Activated B cell treated with CpG ODN at 0.5 μM for 24 hours (primary cell): ENCODE data around the gene TECTA. TPM values are rescaled to one million over a fixed set of nuclear protein-coding genes. Genes with fewer than 3 reads are reported as not detected.
"Not testable (repeated sequence)": the region's sequence is repeated elsewhere in the genome, so short reads cannot be mapped to it uniquely, and the experiment has no call there.

Source experiments
- ATAC-seq: fragments of 200-7000 bp; cut with Tn5 transposase; one replicate; pipeline ENCODE4 v1.10.0; 2021; ENCODE audit warnings: low read depth, mild to moderate bottlenecking, moderate library complexity
- CTCF ChIA-PET: fragments of 350-600 bp; sonication (Branson Sonifier 250); formaldehyde crosslinking; loops from one replicate; lab custom pipeline; 2021; ENCODE audit warnings: antibody characterized with exemption; lab: Charles Lee
- POLR2A ChIA-PET: fragments of 350-600 bp; sonication (Branson Sonifier 250); formaldehyde crosslinking; loops from one replicate; lab custom pipeline; 2021; ENCODE audit warnings: antibody characterized with exemption; lab: Charles Lee
- DNase-seq: peaks from one replicate; pipeline ENCODE4 v3.0.0; 2022
- H3K27ac Mint-ChIP-seq: one replicate; pipeline ENCODE4 v1.8.0; 2020; ENCODE audit warnings: mixed read lengths
- H3K27me3 Mint-ChIP-seq: one replicate; pipeline ENCODE4 v1.8.0; 2021; ENCODE audit warnings: mixed read lengths
- H3K36me3 Mint-ChIP-seq: one replicate; pipeline ENCODE4 v1.8.0; 2021; ENCODE audit warnings: low read depth, mixed read lengths
- H3K4me1 Mint-ChIP-seq: one replicate; pipeline ENCODE4 v1.8.0; 2021; ENCODE audit warnings: mixed read lengths
- H3K4me3 Mint-ChIP-seq: one replicate; pipeline ENCODE4 v1.8.0; 2020; ENCODE audit warnings: mild to moderate bottlenecking, mixed read lengths
- H3K9me3 Mint-ChIP-seq: one replicate; pipeline ENCODE4 v1.8.0; 2020; ENCODE audit warnings: mixed read lengths
- intact Hi-C: fragments of 100-400 bp; cut with micrococcal nuclease; formaldehyde crosslinking; loops from one replicate; pipeline ENCODE4 v1.15.1; 2024
- total RNA-seq: library from RNA; stranded (reverse); gene quantifications from 2 replicates; pipeline ENCODE4 v1.2.3, GENCODE V29; 2022
- TF ChIP-seq, protein P1 (sequence below): fragments of 200-600 bp; IDR thresholded peaks from one replicate; pipeline ENCODE4 v1.8.0; 2022; ENCODE audit warnings: antibody characterized with exemption, mild to moderate bottlenecking

The TECTA gene
- total RNA-seq, 1 donor from 2014 or later = 0.24 TPM

DNA sequence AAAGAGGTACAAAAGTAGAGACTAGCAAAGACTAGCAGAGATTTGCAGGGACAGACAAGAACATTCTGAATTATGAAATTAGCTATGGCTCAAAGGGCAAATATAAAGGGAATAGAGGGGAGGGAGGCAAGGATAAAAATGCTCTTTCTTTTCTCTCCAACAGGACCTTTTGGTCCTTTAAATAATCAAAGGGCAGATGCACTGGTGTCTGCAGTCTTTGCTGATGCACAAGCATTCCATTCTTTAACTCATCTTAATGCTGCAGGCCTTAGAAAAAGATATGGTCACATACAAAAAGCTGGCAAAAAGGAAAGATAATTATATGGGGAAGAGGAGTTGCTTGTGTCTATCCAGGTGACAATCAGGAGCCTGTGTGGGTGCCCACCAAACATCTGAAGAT, 137.9 kb downstream of the TECTA start:
- Mint-ChIP-seq H3K4me1 (peaks cover 26% of the 10 kb centered on the region), H3K4me3 (no peak overlapping the region), H3K27ac (no peak overlapping the region), H3K9me3 (no peaks in the 10 kb centered on the region), H3K27me3 (peaks cover 2% of the 10 kb centered on the region), H3K36me3 (no peaks in the 10 kb centered on the region)
- POLR2A ChIA-PET = no interaction called here
- ATAC-seq (no peak), DNase-seq (no peak)
- TF ChIP-seq, protein P1, sequence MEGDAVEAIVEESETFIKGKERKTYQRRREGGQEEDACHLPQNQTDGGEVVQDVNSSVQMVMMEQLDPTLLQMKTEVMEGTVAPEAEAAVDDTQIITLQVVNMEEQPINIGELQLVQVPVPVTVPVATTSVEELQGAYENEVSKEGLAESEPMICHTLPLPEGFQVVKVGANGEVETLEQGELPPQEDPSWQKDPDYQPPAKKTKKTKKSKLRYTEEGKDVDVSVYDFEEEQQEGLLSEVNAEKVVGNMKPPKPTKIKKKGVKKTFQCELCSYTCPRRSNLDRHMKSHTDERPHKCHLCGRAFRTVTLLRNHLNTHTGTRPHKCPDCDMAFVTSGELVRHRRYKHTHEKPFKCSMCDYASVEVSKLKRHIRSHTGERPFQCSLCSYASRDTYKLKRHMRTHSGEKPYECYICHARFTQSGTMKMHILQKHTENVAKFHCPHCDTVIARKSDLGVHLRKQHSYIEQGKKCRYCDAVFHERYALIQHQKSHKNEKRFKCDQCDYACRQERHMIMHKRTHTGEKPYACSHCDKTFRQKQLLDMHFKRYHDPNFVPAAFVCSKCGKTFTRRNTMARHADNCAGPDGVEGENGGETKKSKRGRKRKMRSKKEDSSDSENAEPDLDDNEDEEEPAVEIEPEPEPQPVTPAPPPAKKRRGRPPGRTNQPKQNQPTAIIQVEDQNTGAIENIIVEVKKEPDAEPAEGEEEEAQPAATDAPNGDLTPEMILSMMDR = no peak
- intact Hi-C loops = no loop called here
- CTCF ChIA-PET = no interaction called here

DNA sequence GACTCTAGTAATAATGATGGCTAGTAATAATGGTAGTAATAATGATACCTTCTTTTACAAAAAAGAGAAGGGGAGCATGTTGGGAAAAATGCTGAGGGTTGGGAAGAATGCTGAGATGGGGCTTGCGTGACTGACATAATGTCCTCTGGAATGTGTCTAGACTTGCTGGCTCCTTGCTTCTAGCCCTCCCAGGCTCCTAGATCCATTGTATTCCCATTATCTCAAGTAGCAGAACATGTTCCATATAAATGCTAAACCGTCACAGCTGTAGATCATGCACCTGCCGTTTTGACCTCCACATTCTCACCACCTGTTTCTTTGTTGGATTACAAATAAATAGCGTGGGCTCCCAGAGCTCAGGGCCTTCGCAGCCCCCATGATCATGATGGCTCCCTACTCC, 139.0 kb downstream of the TECTA start:
- POLR2A ChIA-PET, H3K4me3 Mint-ChIP-seq, CTCF ChIA-PET, H3K27ac Mint-ChIP-seq, H3K36me3 Mint-ChIP-seq, DNase-seq, ATAC-seq, H3K9me3 Mint-ChIP-seq, H3K27me3 Mint-ChIP-seq: not testable (repeated sequence)
- H3K4me1 Mint-ChIP-seq = peaks cover 26% of the 10 kb centered on the region
- intact Hi-C loops = loop anchor here (10.0 kb wide), 1 partner anchor 1265 kb away; no protein-coding TSS in a partner anchor

DNA sequence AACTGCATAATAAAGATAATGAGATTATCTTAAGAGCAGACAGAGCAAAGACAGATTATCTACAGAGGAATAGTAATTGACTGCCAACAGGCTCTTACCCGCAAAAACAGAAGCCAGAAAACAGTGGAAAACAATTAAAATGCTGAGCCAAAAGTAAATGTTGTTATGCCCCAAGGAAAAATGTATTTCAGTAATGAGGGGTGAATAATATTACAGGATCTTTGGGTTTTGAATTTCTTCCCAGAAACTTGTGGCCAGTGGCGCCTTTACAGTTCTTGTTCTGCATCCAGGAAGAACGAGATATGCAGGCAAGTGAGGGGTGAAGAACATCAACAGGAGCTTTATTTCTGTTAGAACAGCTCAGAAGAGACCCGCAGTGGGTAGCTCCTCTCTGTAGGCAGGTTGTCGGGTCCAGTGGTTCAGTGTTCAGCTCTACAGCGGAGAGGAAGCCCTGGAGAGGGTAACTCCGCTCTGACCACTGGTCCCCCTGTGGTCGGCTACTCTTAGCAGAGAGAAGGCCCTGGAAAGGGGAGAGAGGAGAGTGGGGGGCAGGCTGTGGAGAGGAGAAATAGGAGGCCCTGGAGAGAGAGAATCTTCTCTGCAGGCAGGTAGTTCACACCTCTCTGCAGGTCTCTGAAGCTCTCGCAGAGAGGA, 139.7 kb downstream of the TECTA start:
- H3K4me3 Mint-ChIP-seq = no peak overlapping the region
- POLR2A ChIA-PET = no interaction called here
- intact Hi-C loops = loop anchor here (10.0 kb wide), 1 partner anchor 1264 kb away; no protein-coding TSS in a partner anchor
- DNase-seq = no peak
- peaks cover 25% of the 10 kb centered on the region for H3K4me1 Mint-ChIP-seq
- no peak for ATAC-seq
- H3K27me3 Mint-ChIP-seq = no peaks in the 10 kb centered on the region
- TF ChIP-seq, protein P1 = no peak
- H3K27ac Mint-ChIP-seq = no peak overlapping the region
- no peaks in the 10 kb centered on the region for H3K36me3 Mint-ChIP-seq
- CTCF ChIA-PET = no interaction called here
- H3K9me3 Mint-ChIP-seq = no peaks in the 10 kb centered on the region

Other genes with a start within 250 kb of the TECTA start
- 16.5 and 17.9 TPM in 2 replicates for gene TBCEL, start 77.1 kb upstream of the TECTA start, total RNA-seq
- gene SC5D, start 191.5 kb downstream of the TECTA start, total RNA-seq = 35.2 and 40.4 TPM in 2 replicates